Neural cell (in vitro differentiated cells): ENCODE results near the gene LCE3E. TPM values are rescaled to one million over a fixed set of nuclear protein-coding genes. Genes with fewer than 3 reads are reported as not detected.

Experiments
- H2AFZ ChIP-seq: fragments of 200-600, 300-800 bp; sonication (generic), shearing (Covaris generic); 2 replicates; pipeline ENCODE4 v1.6.0; 2014; ENCODE audit warnings: low read depth, mild to moderate bottlenecking, antibody characterized with exemption, low read length, moderate library complexity
- H3F3A ChIP-seq: fragments of 200-600 bp; shearing (Covaris generic); 2 replicates; pipeline ENCODE4 v1.6.1; 2016; ENCODE audit warnings: mild to moderate bottlenecking, moderate library complexity, mixed read lengths, antibody characterized with exemption, low read length; ENCODE audit not compliant: insufficient read depth, poor library complexity, severe bottlenecking
- H3K27ac ChIP-seq: fragments of 200-600, 300-800 bp; sonication (generic), shearing (Covaris generic); 2 replicates; pipeline ENCODE4 v1.5.1; 2014; ENCODE audit warnings: mild to moderate bottlenecking, low read length, moderate library complexity
- H3K27me3 ChIP-seq: fragments of 300-800, 200-600 bp; sonication (generic), shearing (Covaris generic); 2 replicates; pipeline ENCODE4 v1.6.0; 2014; ENCODE audit warnings: mild to moderate bottlenecking, low read depth, low read length, moderate library complexity; ENCODE audit not compliant: insufficient read depth
- H3K36me3 ChIP-seq: fragments of 300-800, 200-600 bp; sonication (generic), shearing (Covaris generic); 2 replicates; pipeline ENCODE4 v1.5.1; 2014; ENCODE audit warnings: mild to moderate bottlenecking, antibody characterized with exemption, low read length, moderate library complexity; ENCODE audit not compliant: insufficient read depth
- H3K4me2 ChIP-seq: fragments of 300-800, 200-600 bp; sonication (generic), shearing (Covaris generic); 2 replicates; pipeline ENCODE4 v1.6.0; 2014; ENCODE audit warnings: mild to moderate bottlenecking, low read length
- H3K4me3 ChIP-seq: fragments of 300-800, 200-600 bp; sonication (generic), shearing (Covaris generic); 2 replicates; pipeline ENCODE4 v1.5.1; 2014; ENCODE audit warnings: mild to moderate bottlenecking, low read length, moderate library complexity
- H3K79me2 ChIP-seq: fragments of 200-600 bp; shearing (Covaris generic); replicated peaks from 2 replicates; pipeline ENCODE4 v1.6.0; 2014; ENCODE audit warnings: mild to moderate bottlenecking, low read length, moderate library complexity; ENCODE audit not compliant: insufficient read depth
- H3K9ac ChIP-seq: fragments of 300-800, 200-600 bp; sonication (generic), shearing (Covaris generic); 2 replicates; pipeline ENCODE4 v1.6.1; 2016; ENCODE audit warnings: mild to moderate bottlenecking, low read length, mixed read lengths
- H3K9me2 ChIP-seq: fragments of 200-600 bp; shearing (Covaris generic); 2 replicates; pipeline ENCODE4 v1.6.1; 2016; ENCODE audit warnings: mild to moderate bottlenecking, low read length, mixed read lengths; ENCODE audit not compliant: insufficient read depth
- H3K9me3 ChIP-seq: fragments of 200-600, 300-800 bp; sonication (generic), shearing (Covaris generic); 2 replicates; pipeline ENCODE4 v1.6.1; 2016; ENCODE audit warnings: mild to moderate bottlenecking, mixed run types, low read length, moderate library complexity, mixed read lengths
- H4K20me1 ChIP-seq: fragments of 200-600 bp; shearing (Covaris generic); 2 replicates; pipeline ENCODE4 v1.6.1; 2016; ENCODE audit warnings: mild to moderate bottlenecking, mixed run types; ENCODE audit not compliant: insufficient read depth
- CTCF ChIP-seq: fragments of 450-650 bp; IDR thresholded peaks from 2 replicates; pipeline ENCODE4 v1.5.1; 2014; ENCODE audit warnings: antibody characterized with exemption, mild to moderate bottlenecking, moderate library complexity; ENCODE audit not compliant: poor library complexity, severe bottlenecking
- EP300 ChIP-seq: fragments of 450-650 bp; conservative IDR thresholded peaks from 2 replicates; pipeline ENCODE4 v1.6.1; 2014; ENCODE audit warnings: antibody characterized with exemption, mild to moderate bottlenecking, moderate library complexity; ENCODE audit not compliant: poor library complexity, severe bottlenecking
- EZH2 ChIP-seq: fragments of 200-600, 300-800 bp; shearing (Covaris generic), sonication (generic); IDR thresholded peaks from 2 replicates; pipeline ENCODE4 v1.6.1; 2014; ENCODE audit warnings: antibody characterized with exemption, low read length, borderline replicate concordance, mild to moderate bottlenecking; ENCODE audit not compliant: insufficient read depth, poor library complexity, severe bottlenecking
- MXI1 ChIP-seq: fragments of 450-650 bp; conservative IDR thresholded peaks from 2 replicates; pipeline ENCODE4 v1.6.1; 2014; ENCODE audit warnings: antibody characterized with exemption, mild to moderate bottlenecking; ENCODE audit not compliant: poor library complexity, severe bottlenecking
- POLR2AphosphoS5 ChIP-seq: IDR thresholded peaks from 2 replicates; pipeline ENCODE4 v1.6.1; 2012
- RAD21 ChIP-seq: fragments of 450-650 bp; conservative IDR thresholded peaks from 2 replicates; pipeline ENCODE4 v1.6.1; 2014; ENCODE audit warnings: antibody characterized with exemption, mild to moderate bottlenecking, moderate library complexity
- REST ChIP-seq: IDR thresholded peaks from 2 replicates; pipeline ENCODE4 v1.6.1; 2012; ENCODE audit warnings: borderline replicate concordance
- SMC3 ChIP-seq: fragments of 450-650 bp; conservative IDR thresholded peaks from 2 replicates; pipeline ENCODE4 v1.6.1; 2014; ENCODE audit warnings: antibody characterized with exemption, mild to moderate bottlenecking, moderate library complexity; ENCODE audit not compliant: poor library complexity
- TAF1 ChIP-seq: IDR thresholded peaks from 2 replicates; pipeline ENCODE4 v1.6.1; 2012; ENCODE audit warnings: low read depth
- polyA plus RNA-seq: library from polyadenylated mRNA; depleted of rRNA; stranded (reverse); fragments of >200 nt; gene quantifications from 2 replicates; pipeline ENCODE4 v1.2.3, GENCODE V29; 2014

The LCE3E gene
- polyA plus RNA-seq, 1 donor from 2014 or later: not detected

- Histone ChIP-seq H3K9me2 (no peaks in the 10 kb centered on the region), H3K27ac (no peak overlapping the region), H3K4me2 (no peak overlapping the region), H3K4me3 (no peak overlapping the region), H3K27me3 (no peaks in the 10 kb centered on the region), H3F3A (no peaks in the 10 kb centered on the region), H3K9me3 (peaks cover 7% of the 10 kb centered on the region), H2AFZ (no peak overlapping the region), H3K36me3 (no peaks in the 10 kb centered on the region), H3K79me2 (no peaks in the 10 kb centered on the region), H3K9ac (no peak overlapping the region), H4K20me1 (no peaks in the 10 kb centered on the region)
- TF ChIP-seq EP300: no peak
- TF ChIP-seq RAD21: no peak
- no peak for TF ChIP-seq CTCF
- TF ChIP-seq TAF1: no peak
- TF ChIP-seq REST: no peak
- no peak for TF ChIP-seq SMC3
- TF ChIP-seq MXI1: no peak
- no peak for TF ChIP-seq POLR2AphosphoS5
- no peak for TF ChIP-seq EZH2
These were observed 49.3 kb downstream of the LCE3E start for GRCh38 chr1:152517237-152517811.

- no peaks in the 10 kb centered on the region for H3K36me3 ChIP-seq
- no peak overlapping the region for H3K9ac ChIP-seq
- H3K27me3 ChIP-seq: no peaks in the 10 kb centered on the region
- peaks cover 7% of the 10 kb centered on the region for H3K9me3 ChIP-seq
- no peaks in the 10 kb centered on the region for H3K9me2 ChIP-seq
- no peak overlapping the region for H2AFZ ChIP-seq
- no peak overlapping the region for H3K4me3 ChIP-seq
- no peaks in the 10 kb centered on the region for H3K79me2 ChIP-seq
- H3F3A ChIP-seq: no peaks in the 10 kb centered on the region
- no peak overlapping the region for H3K27ac ChIP-seq
- no peaks in the 10 kb centered on the region for H4K20me1 ChIP-seq
- no peak overlapping the region for H3K4me2 ChIP-seq
- TF ChIP-seq POLR2AphosphoS5 (no peak), REST (no peak), SMC3 (no peak), TAF1 (no peak), EZH2 (no peak), RAD21 (no peak), EP300 (no peak), CTCF (no peak), MXI1 (no peak)
These were observed 50.5 kb downstream of the LCE3E start for GRCh38 chr1:152516082-152516481.
